Measurements from ENCODE around the gene SNX5. TPM values are rescaled to one million over a fixed set of nuclear protein-coding genes. Genes with fewer than 3 reads are reported as not detected.

Gene SNX5
- total and polyA plus RNA-seq, 4 experiments from 2014 or later = 81.5 to 96.5 (median 88.9) TPM

GRCh38 chr20:18001131-18001921, 32.7 kb upstream of the SNX5 start:
- CTCF ChIA-PET (ENCODE audit: partially characterized antibody) = interaction anchor here (1.3 kb wide), 1 partner anchor 103 kb away, joined by 3 read pairs; no protein-coding TSS in a partner anchor
- Mint-ChIP-seq H3K36me3 (no peaks in the 10 kb centered on the region), H3K27me3 (peaks cover 0 to 3% of the 10 kb centered on the region in 2 donors), H3K9me3 (no peaks in the 10 kb centered on the region), H3K27ac (no peak overlapping the region), H3K4me3 (no peak overlapping the region), H3K4me1 (peaks cover 0 to 3% (median under 1%) of the 10 kb centered on the region in 4 donors)
- H3K36me3 ChIP-seq (ENCODE audit: insufficient read depth, low read length) = no peaks in the 10 kb centered on the region
- POLR2A ChIA-PET (ENCODE audit: partially characterized antibody) = no interaction called here
- no peak for DNase-seq
- no peaks in the 10 kb centered on the region for H3K9me3 ChIP-seq (ENCODE audit: control insufficient read depth in 1 of 2, low read length in 2 of 2)
- H3K27ac ChIP-seq (ENCODE audit: low read depth, low read length) = no peak overlapping the region
- peaks cover 2% of the 10 kb centered on the region for H3K4me1 ChIP-seq (ENCODE audit: insufficient read depth, low read length)
- no peaks in the 10 kb centered on the region for H3K27me3 ChIP-seq (ENCODE audit: insufficient read depth, low read length)
- intact Hi-C loops (cut with micrococcal nuclease) = no loop called here
- no peak overlapping the region for H3K4me3 ChIP-seq (ENCODE audit: low read length in 2 of 2)

DNA sequence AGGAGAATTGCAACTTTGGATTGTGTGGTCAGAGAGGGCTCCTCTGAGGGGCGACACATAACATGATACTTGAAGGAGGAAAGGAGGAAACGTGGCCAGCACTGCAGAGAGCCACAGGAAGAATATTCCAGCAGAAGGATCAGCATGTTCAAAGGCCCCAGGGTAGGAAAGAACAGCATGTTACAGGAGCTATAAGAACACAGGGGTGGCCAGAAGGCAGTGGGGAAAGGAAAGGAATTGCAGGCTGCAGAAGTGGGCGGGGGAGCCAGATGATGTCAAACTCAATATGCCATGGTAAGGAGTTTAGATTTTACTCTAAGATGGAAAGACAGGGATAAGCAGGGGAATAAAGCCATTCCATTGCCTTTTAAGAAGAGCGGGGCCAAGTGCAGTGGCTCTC, 31.0 kb upstream of the SNX5 start:
- no peaks in the 10 kb centered on the region for H3K36me3 ChIP-seq (ENCODE audit: insufficient read depth, low read length)
- intact Hi-C loops (cut with micrococcal nuclease) = loop anchor here (5.0 kb wide), 1 partner anchor 42 kb away; no protein-coding TSS in a partner anchor
- no peak overlapping the region for H3K4me3 ChIP-seq (ENCODE audit: low read length in 2 of 2)
- H3K27me3 Mint-ChIP-seq = peaks cover 0 to 3% of the 10 kb centered on the region in 2 donors
- H3K4me1 Mint-ChIP-seq = peaks cover 4 to 9% (median 6%) of the 10 kb centered on the region in 4 donors
- H3K4me3 Mint-ChIP-seq = no peak overlapping the region
- H3K36me3 Mint-ChIP-seq = no peaks in the 10 kb centered on the region
- H3K9me3 ChIP-seq (ENCODE audit: control insufficient read depth in 1 of 2, low read length in 2 of 2) = no peaks in the 10 kb centered on the region
- ChIA-PET POLR2A (ENCODE audit: partially characterized antibody) (interaction anchor here (1.3 kb wide), 1 partner anchor 31 kb away, joined by 4 read pairs; the partner anchor contains the start of genes MGME1 and SNX5), CTCF (ENCODE audit: partially characterized antibody) (interaction anchor here (0.6 to 6.0 kb wide), 2 partner anchors 7 to 318 kb away, joined by 4 to 53 read pairs; partner anchors contain the start of gene RRBP1)
- no peak for DNase-seq
- H3K27ac ChIP-seq (ENCODE audit: low read depth, low read length) = no peak overlapping the region
- H3K27me3 ChIP-seq (ENCODE audit: insufficient read depth, low read length) = no peaks in the 10 kb centered on the region
- no peaks in the 10 kb centered on the region for H3K9me3 Mint-ChIP-seq
- H3K27ac Mint-ChIP-seq = no peak overlapping the region
- peaks cover 4% of the 10 kb centered on the region for H3K4me1 ChIP-seq (ENCODE audit: insufficient read depth, low read length)

GRCh38 chr20:17998446-17998845, 29.9 kb upstream of the SNX5 start:
- Histone ChIP-seq H3K36me3 (ENCODE audit: insufficient read depth, low read length) (no peaks in the 10 kb centered on the region), H3K4me3 (ENCODE audit: low read length in 2 of 2) (no peak overlapping the region), H3K27me3 (ENCODE audit: insufficient read depth, low read length) (no peaks in the 10 kb centered on the region), H3K27ac (ENCODE audit: low read depth, low read length) (no peak overlapping the region), H3K9me3 (ENCODE audit: control insufficient read depth in 1 of 2, low read length in 2 of 2) (no peaks in the 10 kb centered on the region), H3K4me1 (ENCODE audit: insufficient read depth, low read length) (peaks cover 4% of the 10 kb centered on the region)
- intact Hi-C loops (cut with micrococcal nuclease) = loop anchor here (5.0 kb wide), 1 partner anchor 41 kb away; no protein-coding TSS in a partner anchor
- DNase-seq = no peak
- Mint-ChIP-seq H3K4me3 (no peak overlapping the region), H3K4me1 (peaks cover 5 to 11% (median 8%) of the 10 kb centered on the region in 4 donors), H3K36me3 (no peaks in the 10 kb centered on the region), H3K9me3 (peaks cover 0 to 2% (median 0%) of the 10 kb centered on the region in 8 donors), H3K27me3 (peaks cover 0 to 3% of the 10 kb centered on the region in 2 donors), H3K27ac (peak overlapping the region in 2 of 7 donors; percentile 2 to 6)
- CTCF ChIA-PET (ENCODE audit: partially characterized antibody) = interaction anchor here (0.6 to 6.0 kb wide), 6 partner anchors 11 to 317 kb away, joined by 3 to 53 read pairs (median 4); partner anchors contain the start of gene RRBP1
- POLR2A ChIA-PET (ENCODE audit: partially characterized antibody) = no interaction called here

DNA sequence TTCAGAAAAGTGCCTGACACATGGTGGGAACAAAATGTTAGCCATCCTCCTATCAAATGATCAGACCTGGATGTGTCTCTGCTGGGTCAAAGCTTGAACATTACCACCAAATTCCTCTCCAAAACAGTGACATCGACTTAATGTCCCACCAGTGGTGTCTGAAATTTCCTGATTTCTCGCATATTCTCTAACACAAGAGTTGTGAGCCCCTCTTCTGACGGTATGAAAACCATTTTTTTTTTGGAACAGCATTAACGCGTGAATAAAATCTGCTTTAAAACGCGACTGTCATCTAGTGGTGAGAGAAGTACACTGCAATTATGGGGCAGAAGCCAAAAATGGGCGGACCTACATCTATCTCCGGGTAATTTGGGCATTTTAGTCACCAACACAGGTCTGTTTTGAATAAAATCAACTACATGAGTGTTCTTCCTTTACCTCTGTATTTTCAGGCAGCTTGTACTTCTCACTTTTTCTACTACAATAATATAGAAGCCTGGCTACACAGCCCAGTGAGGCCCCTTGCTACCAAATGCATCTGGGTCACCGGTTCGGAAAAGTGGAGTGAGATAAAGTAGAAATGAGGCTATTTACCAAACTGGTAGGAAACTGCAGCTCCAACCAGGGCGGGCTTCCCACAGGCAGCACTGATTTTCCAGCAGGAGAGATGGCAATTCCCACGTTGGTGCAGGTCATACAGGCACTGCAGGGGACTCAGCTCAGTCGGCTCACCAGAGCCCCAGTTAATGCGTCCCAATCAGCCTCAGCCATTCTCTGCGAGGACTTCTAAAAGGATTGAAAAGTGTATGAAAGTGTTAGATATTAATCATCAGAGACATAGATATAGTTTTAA, 27.6 kb upstream of the SNX5 start:
- no peak overlapping the region for H3K4me3 ChIP-seq (ENCODE audit: low read length in 2 of 2)
- H3K4me1 ChIP-seq (ENCODE audit: insufficient read depth, low read length) = peaks cover 18% of the 10 kb centered on the region
- peak; percentile 55 to 68 (median 64) for DNase-seq
- H3K9me3 ChIP-seq (ENCODE audit: control insufficient read depth in 1 of 2, low read length in 2 of 2) = no peaks in the 10 kb centered on the region
- POLR2A ChIA-PET (ENCODE audit: partially characterized antibody) = interaction anchor here (0.7 to 2.7 kb wide), 5 partner anchors 28 to 316 kb away, joined by 3 to 9 read pairs (median 3); no protein-coding TSS in a partner anchor
- CTCF ChIA-PET (ENCODE audit: partially characterized antibody) = interaction anchor here (0.7 to 6.0 kb wide), 19 partner anchors 11 to 564 kb away, joined by 3 to 53 read pairs (median 4); partner anchors contain the start of genes RRBP1 and SNX5
- H3K27me3 ChIP-seq (ENCODE audit: insufficient read depth, low read length) = no peaks in the 10 kb centered on the region
- no peak overlapping the region for H3K27ac ChIP-seq (ENCODE audit: low read depth, low read length)
- intact Hi-C loops (cut with micrococcal nuclease) = loop anchor here (1.0 to 5.0 kb wide), 7 partner anchors 29 to 491 kb away; no protein-coding TSS in a partner anchor
- H3K36me3 Mint-ChIP-seq = no peaks in the 10 kb centered on the region
- peaks cover 0 to 3% of the 10 kb centered on the region in 2 donors for H3K27me3 Mint-ChIP-seq
- H3K4me3 Mint-ChIP-seq = peak overlapping the region in 1 of 8 donors; percentile 29
- H3K4me1 Mint-ChIP-seq = peaks cover 13 to 27% (median 19%) of the 10 kb centered on the region in 4 donors
- H3K27ac Mint-ChIP-seq = peak overlapping the region in 1 of 7 donors; percentile 6
- H3K9me3 Mint-ChIP-seq = peaks cover 0 to 2% (median 0%) of the 10 kb centered on the region in 8 donors
- H3K36me3 ChIP-seq (ENCODE audit: insufficient read depth, low read length) = no peaks in the 10 kb centered on the region

- Mint-ChIP-seq H3K36me3 (peaks cover 9 to 11% of the 10 kb centered on the region in 2 donors), H3K27me3 (peaks cover 0 to 2% of the 10 kb centered on the region in 2 donors), H3K4me1 (peaks cover 13 to 30% (median 21%) of the 10 kb centered on the region in 4 donors), H3K9me3 (peaks cover 0 to 2% (median 0%) of the 10 kb centered on the region in 8 donors), H3K4me3 (no peak overlapping the region), H3K27ac (peak overlapping the region in 5 of 7 donors; percentile 32 to 69 (median 56))
- DNase-seq = no peak
- peaks cover 18% of the 10 kb centered on the region for H3K4me1 ChIP-seq (ENCODE audit: insufficient read depth, low read length)
- H3K4me3 ChIP-seq (ENCODE audit: low read length in 2 of 2) = no peak overlapping the region
- H3K27me3 ChIP-seq (ENCODE audit: insufficient read depth, low read length) = no peaks in the 10 kb centered on the region
- intact Hi-C loops (cut with micrococcal nuclease) = no loop called here
- no peaks in the 10 kb centered on the region for H3K9me3 ChIP-seq (ENCODE audit: control insufficient read depth in 1 of 2, low read length in 2 of 2)
- ChIA-PET CTCF (ENCODE audit: partially characterized antibody) (interaction anchor here (1.0 to 5.7 kb wide), 11 partner anchors 11 to 495 kb away, joined by 3 to 44 read pairs (median 3); partner anchors contain the start of genes RRBP1 and SNX5), POLR2A (ENCODE audit: partially characterized antibody) (interaction anchor here (1.0 to 2.7 kb wide), 2 partner anchors 27 to 311 kb away, joined by 3 to 9 read pairs; partner anchors contain the start of gene RRBP1)
- H3K27ac ChIP-seq (ENCODE audit: low read depth, low read length) = no peak overlapping the region
- no peaks in the 10 kb centered on the region for H3K36me3 ChIP-seq (ENCODE audit: insufficient read depth, low read length)
Measured at GRCh38 chr20:17993546-17993945, 25.0 kb upstream of the SNX5 start.

GRCh38 chr20:17992847-17993513, 24.4 kb upstream of the SNX5 start:
- Histone ChIP-seq H3K27me3 (ENCODE audit: insufficient read depth, low read length) (no peaks in the 10 kb centered on the region), H3K36me3 (ENCODE audit: insufficient read depth, low read length) (no peaks in the 10 kb centered on the region), H3K4me1 (ENCODE audit: insufficient read depth, low read length) (peaks cover 24% of the 10 kb centered on the region), H3K27ac (ENCODE audit: low read depth, low read length) (no peak overlapping the region), H3K4me3 (ENCODE audit: low read length in 2 of 2) (no peak overlapping the region), H3K9me3 (ENCODE audit: control insufficient read depth in 1 of 2, low read length in 2 of 2) (no peaks in the 10 kb centered on the region)
- H3K4me1 Mint-ChIP-seq = peaks cover 15 to 36% (median 24%) of the 10 kb centered on the region in 4 donors
- DNase-seq = no peak
- H3K36me3 Mint-ChIP-seq = peaks cover 11% of the 10 kb centered on the region in 2 donors
- intact Hi-C loops (cut with micrococcal nuclease) = no loop called here
- peak overlapping the region in 2 of 8 donors; percentile 50 to 57 for H3K4me3 Mint-ChIP-seq
- POLR2A ChIA-PET (ENCODE audit: partially characterized antibody) = interaction anchor here (0.7 to 1.0 kb wide), 2 partner anchors 67 to 311 kb away, joined by 3 read pairs; partner anchors contain the start of gene RRBP1
- H3K27ac Mint-ChIP-seq = peak overlapping the region; percentile 46 to 76 (median 52)
- CTCF ChIA-PET (ENCODE audit: partially characterized antibody) = interaction anchor here (0.7 to 5.7 kb wide), 9 partner anchors 26 to 488 kb away, joined by 3 to 44 read pairs (median 3); partner anchors contain the start of genes RRBP1 and SNX5
- no peaks in the 10 kb centered on the region for H3K27me3 Mint-ChIP-seq
- H3K9me3 Mint-ChIP-seq = peaks cover 0 to 2% (median 0%) of the 10 kb centered on the region in 8 donors

Data from CD4-positive, alpha-beta memory T cell (primary cell).